WTC11 (cell line): ENCODE results near the gene SYCE3. TPM values are rescaled to one million over a fixed set of nuclear protein-coding genes. Genes with fewer than 3 reads are reported as not detected.
A peak's percentile ranks its signal among the peaks of the same experiment; 100 is the strongest.

Experiments
- ATAC-seq: fragments of 200-7000 bp; cut with Tn5 transposase; 2 replicates; pipeline ENCODE4 v1.10.0; 2021; ENCODE audit warnings: mild to moderate bottlenecking, moderate library complexity
- CTCF ChIA-PET: fragments of 300-600 bp; sonication (Branson Sonifier 250); formaldehyde crosslinking; loops from one replicate; lab custom pipeline; 2021; ENCODE audit warnings: antibody characterized with exemption; lab: Charles Lee
- POLR2A ChIA-PET: fragments of 350-600 bp; sonication (Branson Sonifier 250); formaldehyde crosslinking; loops from one replicate; lab custom pipeline; 2021; ENCODE audit warnings: antibody characterized with exemption; lab: Charles Lee
- DNase-seq: peaks from one replicate; pipeline ENCODE4 v3.0.0; 2021; ENCODE audit warnings: low spot score
- H3K27ac Mint-ChIP-seq: 2 replicates; pipeline ENCODE4 v1.8.0; 2021; ENCODE audit warnings: mixed read lengths
- H3K27me3 Mint-ChIP-seq: 2 replicates; pipeline ENCODE4 v1.8.0; 2021; ENCODE audit warnings: low read depth, mild to moderate bottlenecking, moderate library complexity, mixed read lengths
- H3K36me3 Mint-ChIP-seq: 2 replicates; pipeline ENCODE4 v1.8.0; 2021; ENCODE audit warnings: mixed read lengths
- H3K4me1 Mint-ChIP-seq: 2 replicates; pipeline ENCODE4 v1.8.0; 2022; ENCODE audit warnings: mixed read lengths
- H3K4me3 Mint-ChIP-seq: 2 replicates; pipeline ENCODE4 v1.8.0; 2021; ENCODE audit warnings: mild to moderate bottlenecking, moderate library complexity, mixed read lengths
- H3K9me3 Mint-ChIP-seq: 2 replicates; pipeline ENCODE4 v1.8.0; 2021; ENCODE audit warnings: mixed read lengths
- ATF2 ChIP-seq: sonication (generic); formaldehyde crosslinking; IDR thresholded peaks from 2 replicates; pipeline ENCODE4 v1.8.1; 2022; ENCODE audit warnings: low read depth, missing genetic modification reagents, borderline replicate concordance
- ATF3 ChIP-seq: sonication (generic); formaldehyde crosslinking; conservative IDR thresholded peaks from 2 replicates; pipeline ENCODE4 v1.8.1; 2022; ENCODE audit warnings: mild to moderate bottlenecking, missing genetic modification reagents
- E2F4 ChIP-seq: sonication (generic); formaldehyde crosslinking; IDR thresholded peaks from 2 replicates; pipeline ENCODE4 v1.8.1; 2022; ENCODE audit warnings: low read depth, mild to moderate bottlenecking, moderate library complexity, missing genetic modification reagents, borderline replicate concordance
- E2F5 ChIP-seq: sonication (generic); formaldehyde crosslinking; IDR thresholded peaks from 2 replicates; pipeline ENCODE4 v1.8.1; 2022; ENCODE audit warnings: mild to moderate bottlenecking, moderate library complexity, missing genetic modification reagents
- FOXJ3 ChIP-seq: sonication (generic); formaldehyde crosslinking; IDR thresholded peaks from 2 replicates; pipeline ENCODE4 v1.9.0; 2021; ENCODE audit warnings: missing genetic modification reagents, mild to moderate bottlenecking, borderline replicate concordance
- FOXP1 ChIP-seq: sonication (generic); formaldehyde crosslinking; IDR thresholded peaks from 2 replicates; pipeline ENCODE4 v1.8.0; 2022; ENCODE audit warnings: missing genetic modification reagents, mild to moderate bottlenecking, moderate library complexity, borderline replicate concordance
- IRF1 ChIP-seq: sonication (generic); formaldehyde crosslinking; IDR thresholded peaks from 2 replicates; pipeline ENCODE4 v1.8.0; 2023; ENCODE audit warnings: missing genetic modification reagents
- NR1H2 ChIP-seq: sonication (generic); formaldehyde crosslinking; IDR thresholded peaks from 2 replicates; pipeline ENCODE4 v1.9.0; 2021; ENCODE audit warnings: mild to moderate bottlenecking, moderate library complexity, missing genetic modification reagents
- SOX15 ChIP-seq: fragments of 250-450 bp; sonication (Bioruptor Pico); IDR thresholded peaks from 2 replicates; pipeline ENCODE4 v1.9.0; 2021; ENCODE audit warnings: mild to moderate bottlenecking
- SP1 ChIP-seq: sonication (generic); formaldehyde crosslinking; conservative IDR thresholded peaks from 2 replicates; pipeline ENCODE4 v1.8.1; 2022; ENCODE audit warnings: missing genetic modification reagents
- TP53 ChIP-seq: sonication (generic); formaldehyde crosslinking; IDR thresholded peaks from 2 replicates; pipeline ENCODE4 v1.8.1; 2023; ENCODE audit warnings: mild to moderate bottlenecking, missing genetic modification reagents
- ZMAT4 ChIP-seq: fragments of 250-450 bp; sonication (Bioruptor Pico); IDR thresholded peaks from 2 replicates; pipeline ENCODE4 v1.9.0; 2021; ENCODE audit warnings: mild to moderate bottlenecking
- ZNF219 ChIP-seq: sonication (generic); formaldehyde crosslinking; IDR thresholded peaks from 2 replicates; pipeline ENCODE4 v1.8.0; 2023; ENCODE audit warnings: missing genetic modification reagents, mild to moderate bottlenecking, borderline replicate concordance
- ZNF281 ChIP-seq: sonication (generic); formaldehyde crosslinking; IDR thresholded peaks from 2 replicates; pipeline ENCODE4 v1.8.0; 2023; ENCODE audit warnings: mild to moderate bottlenecking, missing genetic modification reagents
- total RNA-seq: library from RNA; stranded (reverse); gene quantifications from 3 replicates; pipeline ENCODE4 v1.2.3, GENCODE V29; 2021

SYCE3 gene
- total RNA-seq, 1 experiment from 2014 or later, result 0.46 TPM

- TF ChIP-seq ZNF281 (CRISPR knock-in tag), result no peak
- TF ChIP-seq FOXJ3 (CRISPR knock-in tag), result no peak
Observed at GRCh38 chr22:50532824-50533796, 29.6 kb downstream of the SYCE3 start (continued).

GRCh38 chr22:50531962-50532674 lies 30.6 kb downstream of the SYCE3 start:
- Mint-ChIP-seq H3K9me3 (no peaks in the 10 kb centered on the region), H3K36me3 (no peaks in the 10 kb centered on the region), H3K27me3 (peaks cover 74% of the 10 kb centered on the region), H3K4me1 (peaks cover 13% of the 10 kb centered on the region), H3K4me3 (peak overlapping the region; percentile 60), H3K27ac (no peak overlapping the region)
- POLR2A ChIA-PET, result interaction anchor here (0.7 kb wide), 2 partner anchors 33 to 34 kb away, joined by 3 to 6 read pairs; no protein-coding TSS in a partner anchor
- CTCF ChIA-PET, result interaction anchor here (0.8 to 1.3 kb wide), 7 partner anchors 24 to 502 kb away, joined by 3 to 7 read pairs (median 4); partner anchors contain the start of genes LMF2, NCAPH2 and SYCE3
- ATAC-seq (peak; percentile 35), DNase-seq (peak; percentile 68)
- TF ChIP-seq IRF1 (CRISPR knock-in tag), result no peak
- TF ChIP-seq FOXP1 (CRISPR knock-in tag), result peak; percentile 22; the same call in 1 of the 2 replicates
- 0 out of 2 replicates have a peak, but pooled peaks have one; percentile 14 for TF ChIP-seq SP1 (CRISPR knock-in tag)

- H3K36me3 Mint-ChIP-seq, result no peaks in the 10 kb centered on the region
- CTCF ChIA-PET, result interaction anchor here (0.8 to 1.3 kb wide), 7 partner anchors 23 to 501 kb away, joined by 3 to 7 read pairs (median 4); partner anchors contain the start of genes LMF2, NCAPH2 and SYCE3
- H3K4me1 Mint-ChIP-seq, result peaks cover 15% of the 10 kb centered on the region
- TF ChIP-seq SOX15, result no peak
- no peak for TF ChIP-seq ATF2 (CRISPR knock-in tag)
- no peak for TF ChIP-seq NR1H2 (CRISPR knock-in tag)
- no peak for TF ChIP-seq TP53 (CRISPR knock-in tag)
- no peak for TF ChIP-seq ZNF219 (CRISPR knock-in tag)
- no peak for TF ChIP-seq ZMAT4
- TF ChIP-seq E2F4 (CRISPR knock-in tag), result no peak
- no peak for TF ChIP-seq E2F5 (CRISPR knock-in tag)
- no peak for TF ChIP-seq ATF3 (CRISPR knock-in tag)
- DNase-seq (peak; percentile 47), ATAC-seq (peak; percentile 7)
- POLR2A ChIA-PET, result interaction anchor here (0.7 kb wide), 1 partner anchor 34 kb away, joined by 6 read pairs; no protein-coding TSS in a partner anchor
- no peak overlapping the region for H3K27ac Mint-ChIP-seq
- H3K4me3 Mint-ChIP-seq, result peak overlapping the region; percentile 72
- no peaks in the 10 kb centered on the region for H3K9me3 Mint-ChIP-seq
- peaks cover 80% of the 10 kb centered on the region for H3K27me3 Mint-ChIP-seq
Observed at GRCh38 chr22:50531546-50531961, 31.2 kb downstream of the SYCE3 start.
